WERI-Rb-1 (cell line): Measurements from ENCODE around the gene KIF17.
"Not testable (repeated sequence)": the region's sequence is repeated elsewhere in the genome, so short reads cannot be mapped to it uniquely, and the experiment has no call there.

Experiments
- DNase-seq: peaks from one replicate; pipeline ENCODE4 v3.0.0-alpha.2; 2020
- H3K27ac ChIP-seq: fragments of 250-450 bp; sonication (Bioruptor Pico); 2 replicates; pipeline ENCODE4 v1.5.1; 2020; ENCODE audit warnings: mild to moderate bottlenecking, moderate library complexity
- H3K27me3 ChIP-seq: fragments of 250-450 bp; sonication (Bioruptor Pico); 2 replicates; pipeline ENCODE4 v1.5.1; 2021; ENCODE audit warnings: mild to moderate bottlenecking, low read depth, moderate library complexity; ENCODE audit not compliant: insufficient read depth, severe bottlenecking
- H3K36me3 ChIP-seq: fragments of 250-450 bp; sonication (Bioruptor Pico); 2 replicates; pipeline ENCODE4 v1.5.1; 2020; ENCODE audit warnings: mild to moderate bottlenecking, moderate library complexity
- H3K4me3 ChIP-seq: 2 replicates; pipeline ENCODE4 v1.5.1; 2011; ENCODE audit warnings: low read depth, mild to moderate bottlenecking, control low read depth, low read length
- H3K9me3 ChIP-seq: fragments of 250-450 bp; sonication (Bioruptor Pico); 2 replicates; pipeline ENCODE4 v1.5.1; 2021; ENCODE audit warnings: mild to moderate bottlenecking, moderate library complexity; ENCODE audit not compliant: severe bottlenecking
- CTCF ChIP-seq: IDR thresholded peaks from 2 replicates; pipeline ENCODE4 v1.5.1; 2011; ENCODE audit warnings: low read depth, mild to moderate bottlenecking, control low read depth, inconsistent platforms, low read length

Gene KIF17

GRCh38 chr1:20678599-20678998 is 39.2 kb downstream of the KIF17 start:
- TF ChIP-seq CTCF, result no peak
- Histone ChIP-seq H3K9me3 (no peaks in the 10 kb centered on the region), H3K27me3 (no peaks in the 10 kb centered on the region), H3K27ac (no peak overlapping the region), H3K36me3 (no peaks in the 10 kb centered on the region), H3K4me3 (no peak overlapping the region)
- DNase-seq, result no peak

- not testable (repeated sequence) for H3K9me3 ChIP-seq, H3K27me3 ChIP-seq, DNase-seq, H3K36me3 ChIP-seq, H3K4me3 ChIP-seq, H3K27ac ChIP-seq
Measured at GRCh38 chr1:20673626-20674025, 44.2 kb downstream of the KIF17 start.

GRCh38 chr1:20672265-20672632 is 45.6 kb downstream of the KIF17 start:
- Histone ChIP-seq H3K36me3 (no peaks in the 10 kb centered on the region), H3K4me3 (no peak overlapping the region), H3K27me3 (no peaks in the 10 kb centered on the region), H3K9me3 (no peaks in the 10 kb centered on the region), H3K27ac (no peak overlapping the region)
- no peak for TF ChIP-seq CTCF
- DNase-seq, result no peak

GRCh38 chr1:20670936-20671335 is 46.9 kb downstream of the KIF17 start:
- Histone ChIP-seq H3K9me3 (no peaks in the 10 kb centered on the region), H3K27me3 (no peaks in the 10 kb centered on the region), H3K27ac (no peak overlapping the region), H3K4me3 (no peak overlapping the region), H3K36me3 (no peaks in the 10 kb centered on the region)
- no peak for TF ChIP-seq CTCF
- DNase-seq, result no peak

GRCh38 chr1:20668581-20668980 is 49.2 kb downstream of the KIF17 start:
- Histone ChIP-seq H3K27me3 (no peaks in the 10 kb centered on the region), H3K27ac (no peak overlapping the region), H3K9me3 (no peaks in the 10 kb centered on the region), H3K36me3 (no peaks in the 10 kb centered on the region), H3K4me3 (no peak overlapping the region)
- DNase-seq, result no peak
- no peak for TF ChIP-seq CTCF

- no peak for DNase-seq
- no peaks in the 10 kb centered on the region for H3K36me3 ChIP-seq
- H3K27ac ChIP-seq, result no peak overlapping the region
- H3K9me3 ChIP-seq, result no peaks in the 10 kb centered on the region
- H3K4me3 ChIP-seq, result no peak overlapping the region
- H3K27me3 ChIP-seq, result no peaks in the 10 kb centered on the region
- no peak for TF ChIP-seq CTCF
Measured at GRCh38 chr1:20666804-20667203, 51.0 kb downstream of the KIF17 start.
